Anterior cingulate cortex (tissue), 58 donors: ENCODE measurements around the gene EFHB.
"Not testable (repeated sequence)": the region's sequence is repeated elsewhere in the genome, so short reads cannot be mapped to it uniquely, and the experiment has no call there.

Experiments used
- DNase-seq, 58 donors: peaks; one replicate each; lab custom pipeline; 2025; lab: John Stamatoyannopoulos, UW

EFHB gene

DNA sequence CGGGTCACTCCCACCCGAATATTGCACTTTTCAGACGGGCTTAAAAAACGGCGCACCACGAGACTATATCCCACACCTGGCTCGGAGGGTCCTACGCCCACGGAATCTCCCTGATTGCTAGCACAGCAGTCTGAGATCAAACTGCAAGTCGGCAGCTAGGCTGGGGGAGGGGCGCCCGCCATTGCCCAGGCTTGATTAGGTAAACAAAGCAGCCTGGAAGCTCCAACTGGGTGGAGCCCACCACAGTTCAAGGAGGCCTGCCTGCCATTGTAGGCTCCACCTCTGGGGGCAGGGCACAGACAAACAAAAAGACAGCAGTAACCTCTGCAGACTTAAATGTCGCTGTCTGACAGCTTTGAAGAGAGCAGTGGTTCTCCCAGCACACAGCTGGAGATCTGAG, 78.7 kb downstream of the EFHB start:
- DNase-seq: not testable (repeated sequence)

DNA sequence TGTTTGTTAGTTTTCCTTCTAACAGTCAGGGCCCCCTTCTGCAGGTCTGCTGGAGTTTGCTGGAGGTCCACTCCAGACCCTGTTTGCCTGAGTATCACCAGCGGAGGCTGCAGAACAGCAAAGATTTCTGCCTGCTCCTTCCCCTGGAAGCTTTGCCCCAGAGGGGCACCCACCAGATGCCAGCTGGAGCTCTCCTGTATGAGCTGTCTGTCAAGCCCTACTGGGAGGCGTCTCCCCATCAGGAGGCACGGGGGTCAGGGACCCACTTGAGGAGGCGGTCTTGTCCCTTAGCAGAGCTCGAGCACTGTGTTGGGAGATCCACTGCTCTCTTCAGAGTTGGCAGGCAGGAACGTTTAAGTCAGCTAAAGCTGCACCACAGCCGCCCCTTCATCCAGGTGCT, 87.4 kb downstream of the EFHB start:
- DNase-seq: not testable (repeated sequence)
